K562 (cell line): ENCODE measurements around the gene CYP11A1. TPM values are rescaled to one million over a fixed set of nuclear protein-coding genes. Genes with fewer than 3 reads are reported as not detected.

Experiments
- CHD4 ChIP-seq: fragments of 200-600 bp; sonication (generic); IDR thresholded peaks from 3 replicates; pipeline ENCODE4 v1.6.1; 2012; ENCODE audit warnings: low read depth, mild to moderate bottlenecking, mixed read lengths, low read length, inconsistent platforms; ENCODE audit not compliant: insufficient read depth, insufficient replicate concordance, poor library complexity, severe bottlenecking
- CTBP1 ChIP-seq: fragments of 450-650 bp; IDR thresholded peaks from 2 replicates; pipeline ENCODE4 v1.6.1; 2016; ENCODE audit warnings: borderline replicate concordance
- E2F1 ChIP-seq: sonication (generic); formaldehyde crosslinking; IDR thresholded peaks from 2 replicates; pipeline ENCODE4 v1.8.1; 2023; ENCODE audit warnings: mild to moderate bottlenecking, missing genetic modification reagents, moderate library complexity
- EP400 ChIP-seq: fragments of 450-650 bp; IDR thresholded peaks from 2 replicates; pipeline ENCODE4 v1.6.1; 2017; ENCODE audit warnings: antibody characterized with exemption, mild to moderate bottlenecking, moderate library complexity
- HMG20B ChIP-seq: fragments of 250-450 bp; sonication (Bioruptor Pico); IDR thresholded peaks from 2 replicates; pipeline ENCODE4 v1.5.0; 2021; ENCODE audit warnings: mild to moderate bottlenecking
- NFE2 ChIP-seq: IDR thresholded peaks from 2 replicates; pipeline ENCODE4 v1.6.1; 2014; ENCODE audit warnings: antibody characterized with exemption, low read depth
- NFIC ChIP-seq: fragments of 450-650 bp; IDR thresholded peaks from 2 replicates; pipeline ENCODE4 v1.6.1; 2017; ENCODE audit warnings: mild to moderate bottlenecking, inconsistent platforms
- RBFOX2 ChIP-seq: fragments of 200-400 bp; formaldehyde crosslinking; IDR thresholded peaks from 2 replicates; pipeline ENCODE4 v1.6.1; 2017; ENCODE audit warnings: low read depth, mild to moderate bottlenecking, low read length, moderate library complexity
- RBM15 ChIP-seq: fragments of 200-400 bp; formaldehyde crosslinking; IDR thresholded peaks from 2 replicates; pipeline ENCODE4 v1.6.1; 2018; ENCODE audit warnings: mild to moderate bottlenecking, low read length, moderate library complexity; ENCODE audit not compliant: insufficient read depth
- ZNF133 ChIP-seq: fragments of 250-450 bp; sonication (Bioruptor Pico); IDR thresholded peaks from 2 replicates; pipeline ENCODE4 v1.4.0; 2020; ENCODE audit warnings: mild to moderate bottlenecking
- ZNF518B ChIP-seq: fragments of 250-450 bp; sonication (Bioruptor Pico); IDR thresholded peaks from 2 replicates; pipeline ENCODE4 v1.5.0; 2021; ENCODE audit warnings: mild to moderate bottlenecking, moderate library complexity
- ZNF655 ChIP-seq: fragments of 250-450 bp; sonication (Bioruptor Pico); IDR thresholded peaks from 2 replicates; pipeline ENCODE4 v1.5.0; 2021
- polyA plus RNA-seq, 8 experiments: library from polyadenylated mRNA; depleted of rRNA in 4 of 8; stranded (reverse) in 5 of 8; unstranded in 3 of 8; fragments of >200 nt; fragmentation: Nextera tagmentation in 2 of 8; fragmentation: Illumina TruSeq in 1 of 8; extraction: Ambion mirVana in 2 of 8; extraction: Trizol in 1 of 8; gene quantifications; 2 replicates each; pipeline versions ENCODE4 v1.2.1 to v1.2.3, GENCODE V29; 2011 to 2014; ENCODE audit warnings: inconsistent platforms in 1 of 8, missing spikeins in 1 of 8
- total RNA-seq, 7 experiments: library from RNA; depleted of rRNA in 6 of 7; stranded (reverse); fragments of >200 nt in 6 of 7; fragmentation: Illumina TruSeq in 2 of 7; extraction: Trizol in 2 of 7; gene quantifications; 2 replicates each; pipeline versions ENCODE4 v1.2.1 to v1.2.3, GENCODE V29; 2011 to 2021; ENCODE audit warnings: low replicate concordance in 1 of 7

Gene CYP11A1
- total and polyA plus RNA-seq, 9 of the 15 experiments (the other 6 are each of a cell fraction or from before 2014, with no cell fraction given), result 0.06 to 0.24 (median 0.10) TPM; not detected in 4

GRCh38 chr15:74373731-74374647, 6.5 kb upstream of the CYP11A1 start (continued):
- TF ChIP-seq ZNF518B (CRISPR knock-in tag) (no peak), ZNF655 (CRISPR knock-in tag) (no peak), CHD4 (no peak), HMG20B (CRISPR knock-in tag) (no peak), CTBP1 (peak; percentile 63; the same call in 1 of the 2 replicates), E2F1 (CRISPR knock-in tag) (peak; percentile 63; the same call in 1 of the 2 replicates), RBM15 (no peak), ZNF133 (CRISPR knock-in tag) (no peak), RBFOX2 (peak; percentile 55), NFIC (no peak), EP400 (no peak; the same call in 1 of the 2 replicates), NFE2 (no peak)
